ENCODE measurements around the gene DOCK6.

Gene DOCK6

GRCh38 chr19:11192957-11193939 is 69.1 kb downstream of the DOCK6 start:
- Histone ChIP-seq H3K27me3 (replicated peaks) (no peaks in the 10 kb centered on the region), H3K36me3 (replicated peaks) (peaks cover 38% of the 10 kb centered on the region), H3K4me3 (ENCODE audit: low read depth, low read length) (no peak overlapping the region), H3K27ac (no peak overlapping the region)
- no peak for TF ChIP-seq CTCF (IDR thresholded peaks at IDR 0.05; ENCODE audit: low read depth, low read length, missing control alignments)
- no peak for DNase-seq
- in situ Hi-C loops (cut with HindIII; ENCODE audit: low pct_ligation_motif_present, low sequenced_read_pairs) = no loop called here

- in situ Hi-C loops (cut with HindIII; ENCODE audit: low pct_ligation_motif_present, low sequenced_read_pairs) = no loop called here
- no peak overlapping the region for H3K4me3 ChIP-seq (ENCODE audit: low read depth, low read length)
Observed at GRCh38 chr19:11191934-11192333, 70.4 kb downstream of the DOCK6 start.

GRCh38 chr19:11191273-11191755 is 71.0 kb downstream of the DOCK6 start:
- in situ Hi-C loops (cut with HindIII; ENCODE audit: low pct_ligation_motif_present, low sequenced_read_pairs) = no loop called here
- DNase-seq = peak; percentile 77
- TF ChIP-seq CTCF (IDR thresholded peaks at IDR 0.05; ENCODE audit: low read depth, low read length, missing control alignments) = no peak
- Histone ChIP-seq H3K4me3 (ENCODE audit: low read depth, low read length) (no peak overlapping the region), H3K36me3 (replicated peaks) (peaks cover 43% of the 10 kb centered on the region), H3K27ac (peak overlapping the region; percentile 5), H3K27me3 (replicated peaks) (no peaks in the 10 kb centered on the region)

More at GRCh38 chr19:11191934-11192333, 70.4 kb downstream of the DOCK6 start:
- no peak for TF ChIP-seq CTCF (IDR thresholded peaks at IDR 0.05; ENCODE audit: low read depth, low read length, missing control alignments)
- Histone ChIP-seq H3K27ac (no peak overlapping the region), H3K36me3 (replicated peaks) (peaks cover 38% of the 10 kb centered on the region), H3K27me3 (replicated peaks) (no peaks in the 10 kb centered on the region)
- DNase-seq = no peak

GRCh38 chr19:11190501-11190900 is 71.8 kb downstream of the DOCK6 start:
- in situ Hi-C loops (cut with HindIII; ENCODE audit: low pct_ligation_motif_present, low sequenced_read_pairs) = no loop called here
- DNase-seq = no peak
- TF ChIP-seq CTCF (IDR thresholded peaks at IDR 0.05; ENCODE audit: low read depth, low read length, missing control alignments) = no peak
- no peak overlapping the region for H3K4me3 ChIP-seq (ENCODE audit: low read depth, low read length)
- H3K27ac ChIP-seq = no peak overlapping the region
- H3K36me3 ChIP-seq (replicated peaks) = peaks cover 48% of the 10 kb centered on the region
- H3K27me3 ChIP-seq (replicated peaks) = no peaks in the 10 kb centered on the region

GRCh38 chr19:11187441-11187840 is 74.9 kb downstream of the DOCK6 start:
- Histone ChIP-seq H3K27me3 (replicated peaks) (no peaks in the 10 kb centered on the region), H3K4me3 (ENCODE audit: low read depth, low read length) (no peak overlapping the region), H3K27ac (no peak overlapping the region), H3K36me3 (replicated peaks) (peaks cover 45% of the 10 kb centered on the region)
- TF ChIP-seq CTCF (IDR thresholded peaks at IDR 0.05; ENCODE audit: low read depth, low read length, missing control alignments) = no peak
- DNase-seq = no peak
- in situ Hi-C loops (cut with HindIII; ENCODE audit: low pct_ligation_motif_present, low sequenced_read_pairs) = no loop called here

Measured in brain microvascular endothelial cell (primary cell).